HG03378 (cell line): ENCODE results near the gene PAGE1.
"Not testable (repeated sequence)": the region's sequence is repeated elsewhere in the genome, so short reads cannot be mapped to it uniquely, and the experiment has no call there.

Source experiments
- ATAC-seq: cut with Tn5 transposase; IDR thresholded peaks from one replicate; pipeline ENCODE4 v1.9.1; 2021; ENCODE audit warnings: mild to moderate bottlenecking, moderate library complexity; ENCODE audit not compliant: unreplicated experiment

Gene PAGE1, protein sequence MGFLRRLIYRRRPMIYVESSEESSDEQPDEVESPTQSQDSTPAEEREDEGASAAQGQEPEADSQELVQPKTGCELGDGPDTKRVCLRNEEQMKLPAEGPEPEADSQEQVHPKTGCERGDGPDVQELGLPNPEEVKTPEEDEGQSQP

DNA sequence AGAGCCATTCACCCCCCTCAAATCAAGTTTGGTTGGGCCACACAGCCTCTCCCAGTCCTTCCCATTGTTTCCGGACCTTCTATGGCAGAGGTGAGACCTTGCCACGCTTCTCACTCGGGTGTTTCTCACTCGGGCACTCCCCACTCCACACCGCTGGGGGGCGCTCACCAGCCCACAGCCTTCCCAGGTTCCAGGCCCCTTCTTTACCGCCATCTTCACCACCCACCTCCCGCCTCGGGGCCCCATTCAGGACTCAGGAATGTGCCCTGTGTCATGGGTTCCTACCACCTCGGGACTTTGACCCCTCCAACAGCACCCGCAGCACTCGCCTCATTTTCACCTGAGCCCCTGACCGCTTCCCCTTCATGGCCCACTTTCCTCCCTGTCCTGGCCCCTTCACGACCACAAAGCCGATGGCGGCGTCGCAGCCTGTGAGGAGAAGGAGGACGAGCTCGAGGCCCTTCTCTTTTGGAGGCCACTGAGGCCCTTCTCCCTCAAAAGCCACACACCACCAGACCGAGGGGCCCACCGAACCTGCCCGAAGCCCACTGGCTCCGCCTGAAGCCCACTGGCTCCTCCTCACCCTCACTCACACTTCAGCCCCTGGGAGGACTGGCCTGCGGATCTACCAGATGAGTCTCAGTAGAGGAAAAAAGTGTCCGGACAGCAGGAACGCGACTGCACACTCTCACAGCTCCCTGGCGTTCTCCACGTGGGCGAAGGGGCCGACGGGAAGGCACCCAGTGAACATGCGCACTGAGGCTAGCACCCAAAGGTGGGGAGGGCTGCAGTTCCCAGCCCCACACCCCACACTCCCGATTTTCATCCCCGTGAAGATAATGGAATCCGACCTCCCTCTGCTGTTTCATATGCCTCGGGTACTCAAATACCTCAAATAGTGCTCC lies at the start of gene PAGE1:
PAGE1 (minus strand) TSS at position 709 of the 905 bp plus-strand sequence. CDS start 1,214 bp downstream, outside the sequence.
- ATAC-seq = no peak

DNA sequence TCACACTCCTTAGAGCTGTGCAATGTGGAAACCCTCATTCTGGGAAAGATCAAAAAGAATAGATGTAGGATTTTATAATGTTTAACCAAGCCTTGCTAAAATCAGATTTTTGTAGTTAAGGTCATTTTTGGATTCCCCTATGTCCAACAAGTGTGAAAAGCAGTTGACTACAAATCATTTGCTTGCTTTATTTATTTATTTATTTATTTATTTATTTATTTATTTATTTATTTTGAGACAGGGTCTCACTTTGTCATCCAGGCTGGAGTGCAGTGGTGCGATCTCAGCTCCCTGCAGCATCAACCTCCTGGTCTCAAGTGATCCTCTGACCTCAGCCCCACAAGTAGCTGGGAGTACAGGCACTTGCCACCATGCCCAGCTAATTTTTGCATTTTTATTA lies 45.7 kb upstream of the PAGE1 start:
- ATAC-seq = not testable (repeated sequence)

DNA sequence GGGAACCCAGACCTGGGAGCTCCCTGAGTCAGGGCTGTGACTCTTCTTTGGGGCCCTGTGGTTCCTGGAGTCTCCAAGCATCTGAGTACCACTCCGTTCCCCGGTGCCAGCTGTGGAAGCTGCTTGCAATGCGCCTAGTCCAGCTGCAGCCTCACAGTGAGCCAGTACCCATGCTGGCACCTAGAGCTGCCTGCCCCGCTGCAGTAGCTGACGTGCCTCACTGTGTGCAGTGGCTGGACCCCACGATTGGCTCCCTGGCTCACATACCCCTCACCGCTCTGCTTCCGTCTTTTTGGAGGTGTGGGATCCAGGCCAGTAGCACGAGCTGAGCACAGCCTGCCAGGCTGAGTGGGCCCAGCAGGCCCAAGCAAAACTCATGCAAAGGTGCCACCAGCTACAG lies 32.1 kb upstream of the PAGE1 start:
- no peak for ATAC-seq

DNA sequence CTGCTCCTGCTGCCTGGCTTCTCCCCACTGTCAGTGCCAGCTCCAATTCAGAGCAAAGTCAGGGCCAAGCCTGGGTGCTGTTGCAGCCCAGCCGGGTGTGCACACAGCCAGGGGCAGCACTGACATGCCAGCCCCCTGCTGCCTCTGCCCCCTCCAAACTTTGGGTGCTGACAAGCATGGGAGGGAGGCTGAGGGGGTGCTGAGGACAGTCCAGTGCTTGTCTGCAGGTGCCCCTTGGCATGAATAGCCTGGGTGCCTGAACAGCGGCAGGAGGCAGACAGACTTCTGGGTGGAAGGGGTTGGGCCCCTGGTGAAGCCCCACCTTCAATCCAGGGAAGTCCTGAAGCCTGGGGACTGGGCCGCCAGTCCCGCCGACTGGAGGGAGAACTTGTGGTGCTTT lies 31.2 kb upstream of the PAGE1 start:
- ATAC-seq = no peak

DNA sequence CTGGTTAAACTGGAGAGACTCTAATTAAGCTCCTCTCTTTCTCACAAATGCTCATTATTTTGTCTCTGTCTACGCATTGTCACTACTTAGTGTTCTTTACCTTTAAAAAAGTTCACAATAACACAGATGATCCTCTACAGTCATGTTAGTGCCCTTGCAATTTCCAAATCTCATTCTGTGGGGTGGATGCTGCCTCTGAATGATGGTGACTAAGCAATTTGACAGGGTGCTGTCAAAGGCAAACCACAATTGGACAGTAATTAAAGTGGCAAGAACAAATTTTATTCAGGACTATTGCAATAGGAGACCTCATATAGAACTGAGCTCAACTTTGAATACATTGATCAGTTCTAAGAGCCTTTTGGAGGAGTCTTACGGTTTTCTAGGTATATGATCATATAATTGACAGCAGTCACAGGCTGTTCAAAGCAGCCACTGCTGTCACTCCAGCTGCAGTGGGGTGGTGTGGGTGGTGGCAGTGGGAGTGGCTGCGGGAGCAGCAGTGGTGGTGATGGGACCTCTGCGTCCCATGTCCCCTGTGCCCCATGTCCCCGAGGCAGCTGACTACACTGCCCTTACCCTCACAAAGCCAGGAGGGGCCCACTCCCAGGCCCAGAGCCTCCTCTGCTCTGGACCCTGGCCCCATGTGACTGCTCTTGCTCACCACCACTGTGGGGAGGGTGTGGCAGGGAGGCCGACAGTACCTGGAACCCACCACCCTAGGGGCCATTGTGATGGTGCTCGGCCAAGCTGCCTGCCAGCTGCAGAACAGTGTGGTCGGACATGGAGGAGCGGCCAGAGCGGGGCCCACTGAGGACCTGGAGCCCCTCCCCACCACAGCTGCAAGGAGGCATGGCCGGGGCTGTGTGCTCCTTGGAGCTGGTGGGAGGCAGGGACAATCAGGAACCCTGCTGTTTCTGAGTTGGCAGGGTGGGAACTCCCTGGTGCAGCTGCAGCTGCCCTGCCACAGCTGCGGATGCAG lies 30.4 kb upstream of the PAGE1 start:
- no peak for ATAC-seq

DNA sequence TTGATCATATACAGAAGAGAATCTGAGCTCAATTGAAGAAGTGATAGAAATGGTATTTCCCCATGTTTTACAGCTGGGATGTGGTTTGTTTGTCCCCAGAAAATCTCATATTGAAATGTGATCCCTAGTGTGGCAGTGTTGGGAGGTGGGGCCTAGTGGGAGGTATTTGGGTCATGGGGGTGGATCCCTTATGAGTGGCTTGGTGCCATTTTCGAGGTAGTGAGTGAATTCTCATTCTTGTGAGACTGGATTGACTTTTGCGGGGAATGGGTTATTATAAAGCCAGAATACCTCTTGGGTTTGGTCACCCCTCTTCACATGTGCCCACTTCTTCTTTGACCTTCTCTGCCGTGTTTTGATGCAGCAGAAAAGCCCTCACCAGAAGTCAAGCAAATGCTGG lies 29.6 kb upstream of the PAGE1 start:
- ATAC-seq = no peak

DNA sequence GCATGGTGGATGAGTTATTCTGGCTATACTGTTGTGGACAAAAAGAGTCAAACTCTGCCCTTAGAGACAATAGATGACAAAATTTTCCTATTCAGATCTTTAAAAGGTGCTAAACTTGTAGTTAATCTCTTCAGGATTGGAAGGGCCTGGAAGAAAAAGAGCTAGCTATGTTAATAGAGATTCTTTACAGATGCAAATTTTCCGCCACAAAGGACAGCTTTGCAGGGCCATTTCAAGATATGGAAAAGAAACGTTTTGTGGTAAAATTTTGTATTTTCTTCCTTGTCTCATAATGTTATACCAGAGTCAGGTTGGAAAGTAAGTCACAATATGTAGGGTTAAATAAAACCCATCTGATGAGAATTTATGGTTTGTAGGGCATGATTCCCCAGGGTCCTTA lies 24.3 kb upstream of the PAGE1 start:
- not testable (repeated sequence) for ATAC-seq

DNA sequence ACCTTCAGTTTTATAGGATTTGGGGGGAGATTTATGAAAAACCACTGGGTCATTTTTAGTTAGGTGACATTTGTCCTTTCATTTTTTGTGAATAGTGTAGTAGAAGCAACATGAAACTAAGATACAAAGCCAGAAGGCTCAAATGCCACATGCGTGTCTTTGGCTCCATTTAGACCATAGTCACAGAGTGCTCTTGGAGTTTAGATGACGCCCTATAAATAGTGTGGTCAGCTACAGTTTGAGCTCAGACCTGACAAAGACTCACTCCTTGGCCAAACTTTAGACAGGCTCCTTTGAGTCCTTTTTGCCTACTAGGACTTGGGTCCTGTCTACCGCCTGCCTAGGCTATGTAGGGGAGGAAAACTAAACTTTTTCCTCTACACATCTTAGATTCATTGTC lies 16.8 kb upstream of the PAGE1 start:
- no peak for ATAC-seq

DNA sequence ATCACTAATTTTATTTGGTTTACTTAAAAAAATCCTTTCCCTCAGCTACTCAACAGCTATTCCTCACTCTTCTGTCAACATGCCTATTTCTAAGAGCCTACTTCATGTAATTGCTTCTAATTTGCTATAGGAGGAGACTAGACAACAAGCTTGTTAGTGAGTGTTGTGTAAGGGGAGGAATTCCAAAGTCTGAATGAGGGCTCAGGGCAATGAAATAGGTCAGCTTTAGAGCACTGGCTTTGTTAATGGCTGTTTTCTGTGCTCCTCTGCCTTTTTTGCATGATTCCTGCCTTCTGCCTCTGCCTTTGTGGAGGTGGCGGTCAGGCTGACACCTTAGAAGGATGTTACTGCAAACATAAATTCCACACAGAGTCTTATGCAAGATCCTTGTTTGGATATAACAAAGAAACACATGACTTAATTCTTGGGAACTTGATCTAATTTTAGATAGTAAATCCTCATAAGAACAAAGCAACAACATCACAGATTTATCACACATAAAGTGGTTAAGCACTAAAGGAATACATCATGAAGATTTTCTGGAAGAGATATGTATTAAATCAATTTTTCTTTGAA lies 15.0 kb upstream of the PAGE1 start:
- ATAC-seq = no peak

DNA sequence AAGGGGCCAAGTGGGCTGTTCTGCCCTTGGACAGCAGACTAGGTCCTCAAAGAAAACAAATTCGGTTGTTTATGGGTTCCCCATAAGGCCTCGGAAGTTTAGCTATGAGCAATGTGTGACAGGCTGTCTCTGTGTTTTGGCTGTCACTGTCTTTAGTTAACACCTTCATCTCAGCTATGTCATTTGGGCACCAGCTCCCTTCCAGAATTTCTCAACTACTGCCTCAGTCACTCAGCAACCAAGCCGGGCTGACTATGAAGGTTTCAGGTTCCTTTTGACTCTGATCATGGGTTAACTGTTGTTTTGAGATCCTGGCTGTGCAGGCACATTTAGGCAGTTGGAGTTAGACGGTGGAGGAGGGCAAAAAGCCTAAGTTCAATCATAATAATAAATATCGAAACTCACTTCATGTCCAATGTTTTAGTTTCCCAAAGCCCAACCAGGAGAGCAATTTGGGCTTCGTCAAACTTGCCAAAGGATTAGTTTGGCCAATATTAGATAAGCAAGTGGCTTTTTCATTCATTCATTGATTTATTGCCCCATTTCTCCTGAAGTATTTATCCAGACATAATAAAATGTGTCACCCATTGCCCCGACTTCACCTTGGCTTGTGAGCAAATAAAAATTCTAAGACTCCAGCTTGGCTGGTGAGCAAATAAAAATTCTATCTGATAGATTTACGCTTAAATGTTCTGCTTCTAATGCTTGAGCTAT lies 9.1 kb upstream of the PAGE1 start:
- no peak for ATAC-seq

DNA sequence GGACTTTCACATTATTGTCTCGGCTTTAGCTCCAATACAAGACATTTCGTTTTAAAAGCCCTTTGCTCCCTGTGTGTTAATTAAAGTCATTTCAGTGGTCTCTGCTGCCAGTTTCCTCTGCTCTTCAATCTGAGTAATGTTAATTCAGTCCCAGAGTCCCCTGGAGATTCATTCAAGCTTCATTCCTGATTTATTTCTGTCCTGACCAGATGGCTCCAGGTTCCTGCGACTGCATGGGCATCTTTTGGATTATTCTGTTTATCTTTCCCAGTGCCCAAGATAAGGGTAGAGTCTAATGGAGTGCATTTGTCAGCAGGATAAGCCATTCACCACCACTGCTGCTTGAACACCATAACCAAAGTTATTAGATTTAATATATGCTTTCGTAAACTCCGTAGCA lies 6.1 kb upstream of the PAGE1 start:
- ATAC-seq = no peak

DNA sequence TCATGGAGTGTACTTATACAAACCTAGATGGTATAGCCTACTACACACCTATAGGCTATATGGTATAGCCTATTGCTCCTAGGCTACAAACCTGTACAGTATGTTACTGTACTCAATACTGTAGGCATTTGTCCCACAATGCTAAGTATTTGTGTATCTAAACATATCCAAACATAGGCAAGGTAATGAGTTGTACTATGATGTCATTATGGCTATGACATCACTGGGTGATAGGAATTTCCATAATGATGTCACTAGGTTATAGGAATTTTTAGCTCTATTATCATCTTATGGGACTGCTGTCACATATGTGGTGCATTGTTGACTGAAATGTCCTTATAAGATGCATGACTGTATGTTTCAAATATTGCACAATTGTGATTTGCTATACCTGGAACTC lies 5.5 kb upstream of the PAGE1 start:
- ATAC-seq = no peak

DNA sequence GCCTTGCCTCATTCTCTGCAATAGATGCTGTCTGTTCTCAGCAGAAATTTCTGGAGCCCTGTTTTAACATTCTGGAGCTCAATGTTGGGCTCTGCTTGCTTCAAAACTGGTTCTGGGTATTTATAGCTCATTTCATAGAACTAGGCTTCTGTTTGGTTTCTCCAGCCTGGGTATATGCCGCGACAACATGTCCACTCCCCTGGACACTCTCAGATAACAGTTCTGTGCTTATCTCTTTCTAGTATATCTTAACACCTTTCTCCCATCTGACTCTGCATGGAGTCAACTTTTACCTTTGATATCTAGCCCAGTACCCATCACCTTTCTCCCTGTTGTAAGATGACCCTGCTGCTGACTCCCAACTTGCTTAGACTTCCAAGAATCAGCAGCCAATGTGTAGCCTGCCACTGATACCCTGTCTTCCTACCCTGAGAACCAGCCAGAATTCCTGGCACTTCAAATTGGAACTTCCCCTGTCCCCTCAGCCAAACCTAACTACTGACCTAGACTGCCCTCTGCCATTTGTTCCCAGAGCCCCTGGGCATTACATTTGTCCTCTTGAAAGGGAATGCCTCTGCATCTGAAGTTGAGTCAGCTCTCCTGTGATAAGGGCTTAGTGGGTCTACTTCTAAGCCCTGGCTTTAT lies 20.6 kb downstream of the PAGE1 start:
- no peak for ATAC-seq

DNA sequence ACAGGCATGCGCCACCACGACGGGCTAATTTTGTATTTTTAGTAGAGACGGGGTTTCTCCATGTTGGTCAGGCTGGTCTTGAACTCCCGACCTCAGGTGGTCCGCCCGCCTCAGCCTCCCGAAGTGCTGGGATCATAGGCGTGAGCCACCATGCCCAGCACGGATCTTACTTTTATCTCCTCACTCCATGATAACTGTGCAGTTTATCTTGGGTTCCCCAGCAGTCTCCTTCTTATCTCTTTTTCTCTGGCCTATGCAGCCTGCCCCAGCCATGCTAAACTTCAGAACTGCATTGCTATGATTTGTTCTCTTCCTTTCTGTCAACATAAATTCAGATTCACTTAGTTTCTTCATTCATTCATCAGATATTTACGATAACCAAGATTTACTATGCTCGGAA lies 22.4 kb downstream of the PAGE1 start:
- no peak for ATAC-seq

DNA sequence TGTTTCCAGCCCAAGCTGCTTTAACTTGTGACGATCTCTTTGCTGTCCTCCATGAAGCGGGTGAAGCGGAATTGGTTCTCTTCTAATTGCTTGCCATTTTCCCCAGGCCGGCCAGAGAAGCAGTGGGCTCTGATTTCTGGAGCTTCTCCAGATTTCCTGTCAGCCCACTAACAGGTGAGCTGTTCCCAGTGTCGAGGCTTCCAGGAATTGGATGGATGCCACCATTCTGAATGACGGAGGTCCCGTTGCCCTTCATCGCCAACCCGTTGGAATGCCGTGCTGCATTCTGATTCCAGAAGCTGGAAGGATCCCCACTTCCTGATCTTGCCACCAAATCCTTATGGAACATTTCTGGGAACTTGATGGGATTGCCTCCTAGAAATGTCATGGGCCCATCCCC lies 31.0 kb downstream of the PAGE1 start:
- no peak for ATAC-seq

DNA sequence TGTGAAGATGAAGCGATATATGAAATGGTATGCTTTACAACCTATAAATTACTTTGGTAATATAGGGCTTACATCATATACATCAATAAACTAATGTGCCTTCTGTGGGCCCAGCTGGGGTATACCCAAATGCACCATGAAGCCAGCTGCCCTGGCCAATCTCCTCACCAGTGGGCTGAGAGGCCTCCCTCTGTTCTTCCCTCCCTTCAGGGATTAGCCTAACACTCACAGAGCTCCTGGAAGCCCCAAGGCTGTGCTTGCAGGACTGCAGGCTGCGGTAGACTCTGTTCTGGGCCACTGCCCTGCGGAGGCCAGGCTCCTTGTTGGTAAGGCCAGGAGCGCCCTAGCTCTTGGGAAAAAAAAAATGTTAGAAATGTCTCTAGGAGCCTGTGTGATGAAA lies 33.9 kb downstream of the PAGE1 start:
- ATAC-seq = no peak

DNA sequence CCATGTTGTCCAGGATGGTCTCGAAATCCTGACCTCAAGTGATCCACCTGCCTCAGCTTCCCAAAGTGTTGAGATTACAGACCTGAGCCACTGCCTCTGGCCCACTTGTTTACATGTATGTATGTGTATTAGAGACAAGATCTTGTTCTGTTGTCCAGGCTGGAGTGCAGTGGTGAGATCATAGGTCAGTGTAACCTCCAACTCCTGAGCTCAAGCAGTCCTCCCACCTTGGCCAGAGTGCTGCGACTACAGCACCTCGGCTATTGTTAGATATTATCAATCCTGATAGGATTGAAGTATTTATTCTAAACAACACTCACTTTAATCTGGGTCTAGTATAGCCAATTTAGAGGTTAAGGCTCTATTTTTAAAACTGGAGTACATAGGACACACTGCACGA lies 36.0 kb downstream of the PAGE1 start:
- no peak for ATAC-seq

DNA sequence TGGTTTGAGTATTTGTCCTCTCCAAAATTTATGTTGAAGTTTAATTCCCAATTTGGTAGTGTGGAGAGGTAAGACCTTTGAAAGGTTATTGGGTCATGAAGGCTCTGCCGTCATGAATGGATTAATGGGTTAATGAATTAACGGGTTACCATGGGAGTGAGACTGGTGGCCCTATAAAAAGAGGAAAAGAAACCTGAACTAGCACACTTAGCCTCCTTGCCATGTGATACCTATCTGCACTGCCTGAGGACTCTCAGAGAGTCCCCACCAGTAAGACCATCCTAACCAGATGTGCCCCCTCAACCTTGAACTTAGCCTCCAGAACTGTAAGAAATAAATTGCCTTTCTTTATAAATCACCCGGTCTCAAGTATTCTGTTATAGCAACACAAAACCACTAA lies 39.3 kb downstream of the PAGE1 start:
- ATAC-seq = no peak

DNA sequence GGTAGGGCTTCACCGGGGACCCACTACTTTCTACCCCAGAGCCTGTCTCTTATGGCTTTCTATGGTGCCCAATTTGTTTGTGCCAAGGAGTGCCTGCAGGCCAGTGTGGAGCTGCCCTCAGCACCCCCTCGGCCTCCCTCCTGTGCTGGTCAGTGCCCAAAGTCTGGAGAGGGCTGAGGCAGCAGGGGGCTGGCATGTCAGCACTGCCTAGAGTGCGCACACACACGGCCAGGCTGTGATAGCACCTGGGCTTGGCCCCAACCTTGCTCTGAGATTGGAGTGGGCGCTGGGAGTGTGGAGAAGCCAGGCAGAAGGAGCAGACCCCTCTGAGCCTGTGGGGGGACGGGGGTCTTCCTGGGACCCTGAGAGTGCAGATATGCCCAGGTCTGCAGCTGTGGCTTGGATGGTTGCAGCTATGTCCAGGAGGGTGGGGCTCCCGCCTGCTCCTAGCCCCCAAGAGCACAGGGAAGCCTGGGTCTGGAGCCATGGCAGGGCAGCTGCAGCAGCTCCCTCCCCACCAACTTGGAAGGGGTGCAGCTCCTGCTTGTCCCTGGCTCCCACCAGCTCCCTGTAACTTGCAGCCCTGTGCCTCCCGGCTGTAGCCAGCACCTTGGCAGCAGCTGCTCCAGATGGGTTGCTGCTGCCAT lies 50.7 kb downstream of the PAGE1 start:
- ATAC-seq = no peak
